Peyer's patch (tissue), 4 donors: ENCODE data around the gene GTF2E1.

Experiments
- CTCF ChIP-seq, 6 experiments: fragments of 450-650 bp in 4 of 6; fragments of 200-600 bp in 2 of 6; sonication (generic) in 1 of 6; IDR thresholded peaks; one replicate each; pipeline ENCODE4 v1.5.1; 2017 to 2019; ENCODE audit warnings: antibody characterized with exemption in 6 of 6, mild to moderate bottlenecking in 3 of 6, moderate library complexity in 1 of 6
- POLR2A ChIP-seq, 2 donors: fragments of 450-650 bp; IDR thresholded peaks; one replicate each; pipeline ENCODE4 v1.5.1; 2017; ENCODE audit warnings: antibody characterized with exemption in 2 of 2, mild to moderate bottlenecking in 2 of 2, moderate library complexity in 2 of 2

- no peak for TF ChIP-seq CTCF (IDR thresholded peaks at IDR 0.05)
- no peak for TF ChIP-seq POLR2A (IDR thresholded peaks at IDR 0.05)
Measured at GRCh38 chr3:120765830-120766493, 23.4 kb downstream of the GTF2E1 start.
